Testis (tissue), 3 donors: ENCODE measurements around the gene POGK. TPM values are rescaled to one million over a fixed set of nuclear protein-coding genes. Genes with fewer than 3 reads are reported as not detected.

Source experiments
- DNase-seq: peaks from one replicate; pipeline ENCODE4 v3.0.0-alpha.2; 2019
- H3K27ac ChIP-seq, 2 donors: fragments of 200-600 bp; sonication (generic); one replicate each; pipeline ENCODE4 v1.5.1; 2019
- H3K27me3 ChIP-seq: fragments of 200-600 bp; sonication (generic); one replicate; pipeline ENCODE4 v1.5.1; 2019
- H3K36me3 ChIP-seq: fragments of 200-600 bp; sonication (generic); one replicate; pipeline ENCODE4 v1.5.1; 2017; ENCODE audit warnings: low read depth; ENCODE audit errors: missing control alignments
- H3K4me1 ChIP-seq: fragments of 200-600 bp; sonication (generic); one replicate; pipeline ENCODE4 v1.5.1; 2019
- H3K4me3 ChIP-seq, 2 donors: fragments of 200-600 bp; sonication (generic); one replicate each; pipeline ENCODE4 v1.5.1; 2017 to 2019
- H3K9me3 ChIP-seq: fragments of 200-600 bp; sonication (generic); one replicate; pipeline ENCODE4 v1.5.1; 2017
- POLR2A ChIP-seq: fragments of 450-650 bp; IDR thresholded peaks from one replicate; pipeline ENCODE4 v1.6.1; 2017; ENCODE audit warnings: antibody characterized with exemption, mild to moderate bottlenecking, moderate library complexity
- WGBS, 2 donors: methylation state at CpG; one replicate each; pipeline ENCODE4 v1.1.5; 2018; 5-methylcytosine and 5-hydroxymethylcytosine counted together
- intact Hi-C: fragments of 100-400 bp; cut with DNase I; formaldehyde crosslinking; loops from one replicate; pipeline ENCODE4 v1.15.1; 2023; ENCODE audit warnings: low total_unique reads
- polyA plus RNA-seq: library from polyadenylated mRNA; stranded (reverse); fragments of 350-450 nt; fragmentation: Illumina TruSeq; extraction: RNeasy Lipid Tissue Mini Kit (QIAGEN cat#74804); gene quantifications from one replicate; pipeline ENCODE4 v1.2.3, GENCODE V29; 2014; ENCODE audit warnings: low read depth, low replicate concordance; ENCODE audit not compliant: insufficient read depth
- total RNA-seq, 2 donors: library from RNA; depleted of rRNA; stranded (reverse); fragments of >200 nt; gene quantifications; one replicate each; pipeline ENCODE4 v1.2.3, GENCODE V29; 2016
- TF ChIP-seq, protein P1 (sequence below), 3 experiments: fragments of 450-650 bp in 2 of 3; fragments of 200-600 bp in 1 of 3; sonication (generic) in 1 of 3; IDR thresholded peaks; one replicate each; pipeline ENCODE4 v1.5.1; 2016 to 2019; ENCODE audit warnings: antibody characterized with exemption in 3 of 3, mild to moderate bottlenecking in 2 of 3, moderate library complexity in 1 of 3

POGK gene
- total and polyA plus RNA-seq, 3 donors from 2014 or later = 14.3 to 29.4 (median 29.2) TPM

DNA sequence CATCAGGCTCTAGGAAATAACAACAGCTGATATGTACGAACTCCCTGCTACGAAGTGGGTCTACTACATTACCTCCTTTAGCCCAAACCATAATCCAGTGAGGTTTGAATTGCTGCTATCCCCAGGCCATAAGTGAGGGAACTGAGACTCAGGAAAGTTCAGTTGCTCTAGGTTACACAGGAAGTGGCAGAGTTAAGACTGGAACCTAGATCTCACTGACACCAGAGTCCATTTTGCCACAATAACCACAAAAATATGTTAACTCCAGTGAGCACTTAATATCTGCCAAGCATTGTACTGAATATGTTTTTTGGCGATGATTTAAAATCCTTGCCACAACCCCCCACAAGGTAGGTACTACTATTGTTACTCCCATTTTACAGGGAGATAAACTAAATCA lies 45.7 kb downstream of the POGK start:
- H3K4me1 ChIP-seq = peaks cover 8% of the 10 kb centered on the region
- intact Hi-C loops = no loop called here
- TF ChIP-seq, protein P1, sequence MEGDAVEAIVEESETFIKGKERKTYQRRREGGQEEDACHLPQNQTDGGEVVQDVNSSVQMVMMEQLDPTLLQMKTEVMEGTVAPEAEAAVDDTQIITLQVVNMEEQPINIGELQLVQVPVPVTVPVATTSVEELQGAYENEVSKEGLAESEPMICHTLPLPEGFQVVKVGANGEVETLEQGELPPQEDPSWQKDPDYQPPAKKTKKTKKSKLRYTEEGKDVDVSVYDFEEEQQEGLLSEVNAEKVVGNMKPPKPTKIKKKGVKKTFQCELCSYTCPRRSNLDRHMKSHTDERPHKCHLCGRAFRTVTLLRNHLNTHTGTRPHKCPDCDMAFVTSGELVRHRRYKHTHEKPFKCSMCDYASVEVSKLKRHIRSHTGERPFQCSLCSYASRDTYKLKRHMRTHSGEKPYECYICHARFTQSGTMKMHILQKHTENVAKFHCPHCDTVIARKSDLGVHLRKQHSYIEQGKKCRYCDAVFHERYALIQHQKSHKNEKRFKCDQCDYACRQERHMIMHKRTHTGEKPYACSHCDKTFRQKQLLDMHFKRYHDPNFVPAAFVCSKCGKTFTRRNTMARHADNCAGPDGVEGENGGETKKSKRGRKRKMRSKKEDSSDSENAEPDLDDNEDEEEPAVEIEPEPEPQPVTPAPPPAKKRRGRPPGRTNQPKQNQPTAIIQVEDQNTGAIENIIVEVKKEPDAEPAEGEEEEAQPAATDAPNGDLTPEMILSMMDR (IDR thresholded peaks at IDR 0.05) = no peak
- TF ChIP-seq POLR2A = no peak
- H3K36me3 ChIP-seq = no peaks in the 10 kb centered on the region
- DNase-seq = no peak
- H3K4me3 ChIP-seq = no peak overlapping the region
- H3K9me3 ChIP-seq = no peaks in the 10 kb centered on the region
- H3K27me3 ChIP-seq = no peaks in the 10 kb centered on the region
- no peak overlapping the region for H3K27ac ChIP-seq
- WGBS, 2 donors = 68 to 93% methylated on average over 3 of the region's 3 CpGs

DNA sequence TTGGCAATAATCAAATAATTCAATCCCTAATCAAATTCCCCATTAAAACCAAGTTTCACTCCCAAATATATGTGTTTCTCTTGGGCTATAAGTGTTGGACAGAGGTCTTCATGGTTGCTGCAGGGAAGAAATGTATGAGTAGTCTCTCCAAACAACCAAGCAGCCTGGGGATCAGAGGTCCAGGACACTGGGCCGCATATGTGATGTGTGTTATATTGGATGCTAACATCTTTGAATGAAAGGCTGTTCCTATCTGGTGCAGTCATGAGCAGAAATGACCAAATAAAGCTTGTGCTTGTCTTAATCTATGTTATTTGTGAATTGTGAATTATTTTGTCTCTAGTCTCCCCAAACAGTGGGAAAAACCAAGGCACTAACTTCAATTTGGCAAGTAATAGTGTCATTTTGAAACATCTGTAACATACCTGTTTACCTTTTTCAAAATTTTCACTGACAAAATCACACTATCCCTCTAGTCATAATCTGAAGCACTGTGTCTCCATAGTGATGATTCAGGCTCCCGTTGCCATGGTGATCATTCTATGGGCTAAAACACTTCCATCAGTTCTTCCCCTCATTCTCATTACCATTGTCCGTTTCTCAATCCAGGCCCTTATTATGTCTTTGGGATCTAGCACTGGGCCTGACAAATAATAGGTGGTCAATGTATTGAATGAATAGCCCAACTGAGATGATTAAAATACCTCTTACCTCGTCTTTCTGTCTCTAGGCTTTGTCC lies 49.3 kb downstream of the POGK start:
- TF ChIP-seq, protein P1 (IDR thresholded peaks at IDR 0.05) = no peak
- TF ChIP-seq POLR2A = no peak

DNA sequence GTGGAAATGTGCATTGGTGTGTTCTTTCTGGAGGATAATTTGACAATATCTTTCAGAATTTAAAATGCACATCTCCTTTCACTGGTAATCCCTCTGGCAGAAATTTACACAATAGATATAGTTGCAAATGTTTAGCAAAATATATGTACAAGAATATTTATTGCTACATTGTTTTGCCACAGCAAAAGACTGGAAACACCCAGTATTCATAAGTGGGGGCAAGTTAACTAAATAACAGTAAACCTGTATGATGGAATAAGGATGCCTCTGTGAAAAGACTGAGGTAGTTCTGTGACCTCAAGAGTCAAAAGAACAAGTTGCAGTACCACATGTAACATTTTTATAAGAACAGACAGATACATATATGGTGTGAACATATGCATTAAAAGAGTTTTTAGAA lies 50.5 kb downstream of the POGK start:
- H3K27me3 ChIP-seq = no peaks in the 10 kb centered on the region
- no peaks in the 10 kb centered on the region for H3K36me3 ChIP-seq
- H3K27ac ChIP-seq = no peak overlapping the region
- no peaks in the 10 kb centered on the region for H3K4me1 ChIP-seq
- no peak overlapping the region for H3K4me3 ChIP-seq
- intact Hi-C loops = no loop called here
- DNase-seq = no peak
- TF ChIP-seq, protein P1 (IDR thresholded peaks at IDR 0.05) = no peak
- no peak for TF ChIP-seq POLR2A
- H3K9me3 ChIP-seq = no peaks in the 10 kb centered on the region

More for the DNA sequence above, 49.3 kb downstream of the POGK start:
- H3K36me3 ChIP-seq = no peaks in the 10 kb centered on the region
- no peaks in the 10 kb centered on the region for H3K9me3 ChIP-seq
- 82 to 87% methylated on average over 4 of the region's 4 CpGs for WGBS, 2 donors
- no peaks in the 10 kb centered on the region for H3K27me3 ChIP-seq
- H3K4me3 ChIP-seq = no peak overlapping the region
- intact Hi-C loops = no loop called here
- peaks cover 8% of the 10 kb centered on the region for H3K4me1 ChIP-seq
- DNase-seq = no peak
- H3K27ac ChIP-seq = no peak overlapping the region

DNA sequence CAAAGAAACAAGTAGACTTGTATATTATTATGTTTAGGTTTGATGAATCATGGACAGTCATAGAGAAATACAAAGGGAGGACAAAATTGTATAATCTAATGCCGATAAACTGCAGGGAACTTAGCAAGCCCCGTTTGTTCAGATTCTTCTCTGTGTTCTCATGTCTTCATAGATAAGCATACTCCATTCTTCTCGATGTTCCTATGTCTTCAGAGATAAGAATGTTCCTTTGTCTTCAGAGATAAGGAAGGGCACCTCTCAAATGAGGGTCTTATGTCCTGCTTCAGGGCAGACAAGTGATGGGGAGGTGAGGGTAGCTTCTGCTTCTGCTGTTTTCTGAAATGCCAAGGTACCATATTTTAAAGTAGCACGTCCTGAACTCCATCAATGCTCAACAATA lies 56.5 kb downstream of the POGK start:
- Histone ChIP-seq H3K27me3 (no peaks in the 10 kb centered on the region), H3K27ac (no peak overlapping the region), H3K36me3 (no peaks in the 10 kb centered on the region), H3K4me3 (no peak overlapping the region), H3K4me1 (no peaks in the 10 kb centered on the region), H3K9me3 (no peaks in the 10 kb centered on the region)
- no peak for DNase-seq
- WGBS, 2 donors = 59 to 67% methylated on average over 4 of the region's 4 CpGs
- TF ChIP-seq, protein P1 (IDR thresholded peaks at IDR 0.05) = no peak
- TF ChIP-seq POLR2A = no peak
- intact Hi-C loops = no loop called here

DNA sequence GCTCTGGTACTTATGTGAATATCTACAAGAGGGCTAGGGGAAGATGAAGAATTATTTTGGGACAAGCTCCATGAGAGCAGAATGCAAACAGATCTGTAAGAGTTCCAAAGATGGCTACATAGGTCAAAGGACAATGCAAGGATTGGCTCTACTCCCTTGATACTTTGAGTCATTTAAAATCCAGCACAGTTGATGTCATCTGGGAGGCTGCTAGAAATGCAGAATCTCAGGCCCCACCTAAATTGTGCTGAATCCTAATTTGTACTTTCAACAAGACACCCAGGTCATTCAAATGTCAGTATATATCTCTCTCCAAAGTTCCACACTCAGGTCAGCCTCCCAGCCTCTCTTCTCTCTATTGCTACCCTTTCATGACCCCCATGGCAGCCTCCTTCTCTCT lies 60.5 kb downstream of the POGK start:
- Histone ChIP-seq H3K4me3 (no peak overlapping the region), H3K36me3 (no peaks in the 10 kb centered on the region), H3K27me3 (no peaks in the 10 kb centered on the region), H3K4me1 (no peaks in the 10 kb centered on the region), H3K27ac (no peak overlapping the region), H3K9me3 (no peaks in the 10 kb centered on the region)
- no peak for TF ChIP-seq POLR2A
- TF ChIP-seq, protein P1 (IDR thresholded peaks at IDR 0.05) = no peak
- no peak for DNase-seq
- intact Hi-C loops = no loop called here
